GM21360 (cell line): ENCODE results near the gene TMEM121.

Experiments used
- ATAC-seq: cut with Tn5 transposase; IDR thresholded peaks from one replicate; pipeline ENCODE4 v1.9.1; 2021; ENCODE audit warnings: mild to moderate bottlenecking, moderate library complexity; ENCODE audit not compliant: unreplicated experiment

TMEM121 gene

GRCh38 chr14:105497671-105498429, 28.5 kb upstream of the TMEM121 start:
- ATAC-seq: no peak

DNA sequence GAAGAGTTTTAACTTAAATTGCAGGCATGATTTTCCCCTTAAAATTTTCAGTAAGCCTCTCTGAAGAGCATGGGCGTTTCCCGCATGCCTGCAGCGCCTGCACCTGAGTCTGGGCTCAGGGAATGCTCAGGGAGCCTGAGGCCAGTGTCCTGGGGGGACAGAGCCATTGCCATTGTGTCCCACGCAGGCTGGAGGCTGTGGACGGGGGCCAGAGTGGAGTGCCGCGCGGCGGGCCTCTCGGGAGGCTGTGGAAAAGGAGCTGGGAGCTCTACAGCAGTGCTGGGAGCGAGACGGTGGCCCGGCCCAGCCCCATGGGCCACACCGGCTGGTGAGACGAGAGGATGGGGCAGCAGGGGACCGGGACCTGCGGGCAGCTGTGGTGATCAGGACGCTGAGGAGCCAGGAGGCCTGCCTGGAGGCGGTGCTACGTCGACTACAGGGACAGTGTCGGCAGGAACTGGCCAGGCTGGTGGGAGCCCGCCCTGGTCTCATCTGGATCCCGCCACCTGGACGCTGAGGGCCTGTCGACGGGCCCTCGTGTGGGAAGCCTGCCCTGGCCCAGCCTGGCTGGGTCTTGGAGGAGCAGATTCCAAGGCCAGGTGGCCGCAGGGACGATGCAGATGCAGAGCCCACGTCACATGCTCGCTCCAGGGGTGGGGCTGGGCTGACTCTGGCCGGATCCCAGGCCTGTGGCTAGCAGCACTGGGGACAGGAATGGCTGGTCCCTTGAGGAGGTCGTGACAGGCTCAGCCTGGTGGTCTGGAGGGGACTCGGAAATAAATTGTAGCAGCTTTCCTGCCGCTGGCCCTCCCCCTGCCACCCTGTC, 27.7 kb upstream of the TMEM121 start:
- no peak for ATAC-seq

- ATAC-seq: no peak
Measured at GRCh38 chr14:105499256-105500035, 26.9 kb upstream of the TMEM121 start.

DNA sequence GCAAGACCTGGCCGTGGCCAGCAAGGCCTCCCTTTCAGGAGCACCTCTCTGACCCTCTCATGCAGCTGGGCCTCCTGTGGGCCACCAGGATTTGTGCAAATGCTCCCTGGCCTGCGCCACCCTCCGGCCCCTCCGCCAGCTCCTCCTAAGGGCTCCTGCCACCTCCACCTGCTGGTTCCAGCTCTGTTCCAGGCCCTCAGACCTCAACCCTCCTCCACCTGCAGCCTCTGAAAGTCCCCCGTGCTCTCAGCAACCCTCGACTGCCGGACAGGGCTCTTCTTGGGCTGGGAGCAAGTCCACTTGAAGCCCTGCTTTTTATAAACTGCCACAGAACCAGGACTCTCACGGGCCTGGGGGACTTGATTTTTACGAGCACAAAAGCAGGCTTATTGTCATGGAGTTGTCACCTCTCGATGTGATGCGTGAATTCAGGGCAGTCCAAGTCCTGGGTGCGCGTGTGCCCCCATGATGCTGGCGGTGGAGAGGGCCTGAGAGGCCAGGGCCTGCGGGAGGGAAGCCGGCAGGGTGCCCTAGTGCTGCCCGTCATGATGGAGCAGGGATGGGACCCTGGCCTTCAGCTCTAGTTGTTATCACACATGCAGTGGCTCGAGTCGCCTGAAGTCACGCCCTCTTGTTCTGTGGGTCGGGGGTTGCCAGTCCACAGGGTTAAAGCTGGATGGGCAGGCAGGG, 26.2 kb upstream of the TMEM121 start:
- no peak for ATAC-seq

GRCh38 chr14:105500726-105501101, 25.7 kb upstream of the TMEM121 start:
- ATAC-seq: no peak

GRCh38 chr14:105501504-105502291, 24.7 kb upstream of the TMEM121 start:
- no peak for ATAC-seq

- no peak for ATAC-seq
Measured at GRCh38 chr14:105502446-105503295, 23.7 kb upstream of the TMEM121 start.

DNA sequence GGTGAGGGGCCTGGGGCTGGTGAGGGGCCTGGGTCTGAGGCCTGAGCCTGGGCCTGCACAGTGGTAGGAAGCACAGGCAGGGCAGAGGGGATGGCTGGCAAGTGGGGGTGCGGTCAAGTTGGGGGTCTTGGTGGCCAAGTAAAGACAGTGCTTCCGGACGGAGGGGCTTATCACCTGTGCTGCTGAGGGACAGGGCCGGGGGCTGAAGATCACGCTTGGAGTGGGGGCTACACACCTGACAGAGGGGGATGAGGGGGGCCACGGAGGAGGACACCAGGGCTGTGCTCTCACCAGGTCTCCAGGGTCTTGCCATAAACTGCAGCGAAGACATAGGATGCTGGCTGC, 23.1 kb upstream of the TMEM121 start:
- no peak for ATAC-seq

DNA sequence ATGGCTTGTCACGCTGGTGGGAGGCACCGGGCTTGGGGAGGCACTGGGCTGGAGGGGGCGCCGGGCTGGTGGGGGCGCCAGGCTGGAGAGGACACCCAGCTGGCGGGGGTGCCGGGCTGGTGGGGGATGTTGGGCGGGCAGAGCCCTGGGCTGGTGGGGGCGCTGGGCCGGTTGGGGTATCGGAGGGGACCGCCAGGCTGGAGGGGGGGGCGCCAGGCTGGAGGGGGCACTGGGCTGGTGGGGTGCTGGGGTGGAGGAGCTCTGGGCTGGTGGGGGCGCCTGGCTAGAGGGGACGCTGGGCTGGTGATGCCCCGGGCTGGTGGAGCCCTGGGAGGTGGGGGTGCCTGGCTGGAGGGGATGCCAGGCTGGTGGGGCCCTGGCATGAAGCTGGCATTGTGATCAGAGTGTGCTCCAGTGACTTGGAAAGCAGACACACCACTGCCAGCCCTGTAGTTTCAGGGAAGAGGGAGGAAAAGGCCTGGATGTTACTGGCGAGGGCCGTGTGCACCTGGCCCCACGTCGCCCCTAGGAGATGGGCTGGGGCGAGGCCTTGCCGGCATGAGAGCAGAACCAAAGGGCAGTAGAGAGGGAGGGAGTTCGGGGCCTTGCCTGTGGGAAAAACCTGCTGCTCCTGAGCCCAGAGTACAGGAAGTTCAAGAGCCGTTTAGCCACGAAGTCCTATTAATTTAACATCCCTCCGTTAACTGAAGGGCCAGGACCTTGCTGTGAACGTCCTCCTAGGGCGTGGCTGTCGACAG, 22.3 kb upstream of the TMEM121 start:
- ATAC-seq: no peak

GRCh38 chr14:105505101-105505500, 21.3 kb upstream of the TMEM121 start:
- no peak for ATAC-seq

- ATAC-seq: no peak
Measured at GRCh38 chr14:105507247-105507646, 19.1 kb upstream of the TMEM121 start.

- no peak for ATAC-seq
Measured at GRCh38 chr14:105508069-105508468, 18.3 kb upstream of the TMEM121 start.

DNA sequence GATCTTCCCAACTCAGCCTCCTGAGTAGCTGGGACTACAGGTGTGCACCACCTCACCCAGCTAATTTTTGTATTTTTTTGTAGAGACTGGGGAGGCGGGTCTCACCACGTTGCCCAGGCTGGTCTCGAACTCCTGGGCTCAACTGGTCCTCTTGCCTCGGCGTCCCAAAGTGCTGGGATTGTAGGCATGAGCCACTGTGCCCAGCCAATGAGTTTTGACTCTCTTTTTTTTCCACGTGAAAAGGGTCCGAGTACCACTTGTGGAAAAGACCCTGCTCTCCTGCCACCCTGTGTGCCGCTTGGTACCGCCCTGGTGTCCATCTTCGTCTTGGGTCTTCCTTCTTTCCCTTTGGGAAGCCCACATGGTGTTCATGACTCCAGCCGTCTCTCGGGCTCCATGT, 17.8 kb upstream of the TMEM121 start:
- ATAC-seq: no peak

- no peak for ATAC-seq
Measured at GRCh38 chr14:105517096-105517495, 9.3 kb upstream of the TMEM121 start.

DNA sequence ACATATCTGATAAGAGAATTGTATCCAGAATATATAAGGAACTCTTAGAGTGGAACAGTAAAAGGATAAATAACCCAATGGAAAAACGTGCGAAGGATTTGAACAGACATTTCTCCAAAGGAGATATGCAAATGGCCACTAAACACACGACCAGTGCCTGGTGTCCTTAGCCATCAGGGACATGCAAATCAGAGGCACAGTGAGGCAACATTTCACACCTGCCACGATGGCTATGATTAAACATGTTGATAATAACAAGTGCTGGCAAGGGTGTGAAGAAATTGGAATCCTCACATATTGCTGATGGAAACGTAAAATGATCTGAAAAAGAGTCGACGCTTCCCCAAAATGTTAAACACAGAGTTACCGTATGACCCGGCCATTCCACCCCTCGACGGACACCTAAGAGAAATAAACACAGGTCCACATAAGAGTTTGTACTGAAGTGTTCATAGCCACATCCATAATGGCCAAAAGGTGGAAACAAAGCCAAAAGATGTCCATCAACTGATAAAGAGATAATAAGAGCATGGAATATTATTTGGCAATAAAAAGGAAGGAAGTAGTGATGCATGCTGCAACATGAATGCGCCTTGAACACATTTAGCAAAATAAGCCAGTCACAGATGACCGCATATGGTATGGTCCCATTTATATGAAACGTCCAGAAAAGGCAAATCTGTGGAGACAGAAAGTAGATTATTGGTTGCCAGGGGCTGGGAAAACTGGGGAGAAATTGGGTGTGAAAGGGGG, 6.3 kb upstream of the TMEM121 start:
- ATAC-seq: no peak

DNA sequence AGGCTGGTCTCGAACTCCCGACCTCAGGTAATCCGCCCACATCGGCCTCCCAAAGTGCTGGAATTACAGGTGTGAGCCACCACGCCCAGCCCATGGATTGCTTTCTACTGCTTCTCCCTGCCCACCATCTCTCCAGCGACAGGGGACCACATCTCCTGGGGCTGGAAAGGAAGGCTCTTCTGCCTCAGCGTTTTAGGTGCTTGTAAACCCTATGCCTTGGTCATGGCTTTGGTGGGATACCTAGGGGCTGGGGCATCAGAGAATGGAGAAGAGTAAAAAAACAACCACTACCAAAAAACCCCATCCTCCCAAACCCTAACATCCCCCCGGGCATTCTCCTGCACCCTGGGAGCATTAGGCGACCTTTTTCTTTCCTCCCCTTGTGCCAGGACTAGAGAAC, 1.1 kb upstream of the TMEM121 start:
- ATAC-seq: no peak

DNA sequence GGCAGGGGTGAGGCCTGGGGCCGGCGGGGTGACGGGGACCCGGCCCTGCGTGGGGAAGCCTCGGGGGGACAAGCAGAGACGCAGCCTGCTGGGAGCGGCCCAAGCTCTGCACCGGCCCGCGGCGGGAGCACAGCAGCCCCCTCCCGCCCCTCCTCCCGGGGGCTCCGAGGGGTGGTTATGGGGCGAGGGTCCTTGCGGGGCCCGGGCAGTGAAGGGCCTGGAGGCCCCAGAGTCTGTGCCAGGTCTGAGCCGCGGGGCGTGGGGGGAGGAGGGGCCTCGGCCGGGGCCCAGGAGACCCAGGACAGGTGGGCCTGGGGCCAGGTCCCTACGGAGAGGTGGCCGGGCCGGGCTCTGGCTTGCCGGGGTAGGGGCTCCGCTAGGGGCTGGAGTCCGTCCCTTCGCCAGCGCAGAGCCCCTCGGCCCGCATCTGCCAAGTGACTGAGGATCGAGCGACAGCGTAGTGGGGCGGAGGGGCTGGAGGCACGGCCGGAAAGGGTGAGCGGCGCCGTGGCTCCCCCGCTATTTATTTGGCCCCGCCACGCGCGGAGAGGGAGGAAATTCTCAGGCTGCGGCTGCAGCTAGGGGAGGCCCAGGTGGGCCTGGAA, 495 bp downstream of the TMEM121 start:
- no peak for ATAC-seq
